Colon (tissue), 2 donors: Measurements from ENCODE around the gene ZFAND3.

Experiments used
- FAIRE-seq: peaks from 2 replicates; lab custom pipeline; 2012; peaks lifted over from hg19 to GRCh38; lab: Jason Lieb, UNC
- donor health status: control.
- donor health status: control.

Gene ZFAND3

DNA sequence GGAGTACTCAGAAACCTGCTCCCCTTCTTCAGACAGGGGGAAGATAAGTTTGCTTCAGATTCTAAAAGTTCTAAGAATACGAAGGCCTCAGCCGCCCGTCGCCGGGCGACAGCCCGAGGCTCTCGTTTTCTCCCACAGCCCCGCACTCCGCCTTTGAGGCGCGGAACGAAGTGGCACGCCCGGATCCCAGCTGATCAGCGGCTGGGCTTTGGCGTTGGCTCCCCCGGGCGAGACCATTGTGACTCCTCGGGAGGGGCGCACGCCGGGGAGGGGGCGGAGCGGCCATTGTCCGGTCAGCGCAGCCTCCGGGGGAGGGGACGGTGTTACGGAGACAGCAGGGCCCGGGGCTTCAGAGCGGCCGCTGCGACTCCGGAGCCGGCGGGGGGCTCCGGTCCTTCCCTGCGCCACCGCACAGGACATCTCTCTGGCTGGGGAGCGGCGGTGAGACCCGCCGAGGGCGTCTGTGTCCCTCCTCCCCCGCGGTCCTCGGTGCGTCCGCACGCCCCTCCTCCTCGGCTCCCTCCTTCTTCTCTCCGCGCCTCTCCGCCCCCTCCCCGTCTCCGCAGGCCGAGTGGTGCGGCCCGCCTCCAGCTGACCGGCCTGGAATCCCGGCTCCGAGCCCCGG lies at the start of gene ZFAND3:
Gene ZFAND3 (plus strand): TSS at position 551 of the 625 bp plus-strand sequence. CDS start 219 bp downstream, outside the sequence.
- no peak for FAIRE-seq

- no peak for FAIRE-seq
These were observed 45.4 kb upstream of the ZFAND3 start for GRCh38 chr6:37774028-37774680.

DNA sequence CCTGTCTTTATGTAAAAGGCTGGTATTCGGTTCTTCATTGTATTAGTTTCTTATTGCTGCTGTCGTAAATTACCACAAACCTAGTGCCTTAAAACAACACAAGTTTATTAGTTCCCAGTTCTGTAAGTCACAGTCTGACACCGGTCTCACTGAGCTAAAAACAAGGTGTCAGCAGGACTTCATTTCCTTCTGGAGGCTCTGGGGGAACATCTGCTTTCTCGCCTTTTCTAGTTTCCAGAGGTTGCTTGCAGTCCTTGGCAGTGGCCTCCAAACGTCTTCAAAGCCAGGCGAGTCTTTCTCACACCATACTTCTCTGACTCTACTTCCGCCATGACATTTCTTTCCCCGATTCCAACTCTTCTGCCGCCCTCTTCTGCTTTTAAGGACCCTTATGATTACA lies 43.0 kb upstream of the ZFAND3 start:
- FAIRE-seq = no peak

DNA sequence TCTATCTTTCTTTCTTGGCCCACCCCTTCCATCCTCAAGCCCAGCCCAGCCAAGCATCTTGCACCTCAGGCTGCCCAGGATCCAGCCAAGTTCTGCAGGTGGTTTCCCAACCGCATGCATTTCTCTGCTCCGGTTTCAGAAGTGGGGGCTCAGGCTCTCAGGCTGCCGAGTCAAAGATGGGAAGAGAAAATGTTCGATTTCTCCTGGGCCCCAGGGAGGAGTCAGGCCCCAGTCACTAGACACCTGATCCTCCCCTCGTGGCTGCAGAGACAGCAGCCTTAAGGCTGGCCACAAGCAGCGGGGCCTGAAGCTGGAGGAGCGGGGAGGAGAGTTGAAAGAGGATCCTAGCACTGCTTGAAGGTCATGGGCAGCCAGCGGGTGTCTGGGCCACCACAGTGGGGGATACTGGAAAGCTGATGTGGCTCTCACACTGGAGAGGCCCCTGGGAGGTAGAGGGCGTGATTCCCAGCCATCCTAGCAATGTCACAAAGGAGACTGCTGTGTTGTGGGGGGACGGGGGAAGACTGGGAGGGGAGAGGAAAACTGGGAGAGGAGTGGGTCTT lies 42.2 kb upstream of the ZFAND3 start:
- no peak for FAIRE-seq

GRCh38 chr6:37779111-37779800 lies 40.3 kb upstream of the ZFAND3 start:
- FAIRE-seq = no peak

- FAIRE-seq = no peak
These were observed 39.5 kb upstream of the ZFAND3 start for GRCh38 chr6:37779902-37780628.

DNA sequence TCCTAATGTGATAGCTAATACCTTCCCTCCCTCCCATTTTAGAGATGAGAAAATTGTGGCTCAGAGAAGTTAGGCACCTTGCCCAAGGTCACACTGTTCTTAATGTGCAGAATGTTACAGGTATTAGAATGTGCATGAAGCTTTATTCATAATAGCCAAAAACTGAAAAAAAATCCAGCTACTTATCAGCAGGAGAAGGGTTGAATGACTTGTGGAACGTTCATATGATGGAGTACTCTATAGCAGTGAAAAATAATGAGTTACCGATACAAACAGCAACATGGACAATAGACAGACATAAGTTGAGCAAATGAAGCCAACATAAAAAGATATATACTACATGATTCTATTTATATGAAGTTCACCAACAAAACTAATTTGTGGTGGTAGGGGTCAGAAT lies 37.7 kb upstream of the ZFAND3 start:
- FAIRE-seq = no peak

- FAIRE-seq = no peak
These were observed 36.3 kb upstream of the ZFAND3 start for GRCh38 chr6:37783025-37783855.

GRCh38 chr6:37783856-37784584 lies 35.5 kb upstream of the ZFAND3 start:
- FAIRE-seq = no peak

GRCh38 chr6:37784585-37784967 lies 35.0 kb upstream of the ZFAND3 start:
- no peak for FAIRE-seq

DNA sequence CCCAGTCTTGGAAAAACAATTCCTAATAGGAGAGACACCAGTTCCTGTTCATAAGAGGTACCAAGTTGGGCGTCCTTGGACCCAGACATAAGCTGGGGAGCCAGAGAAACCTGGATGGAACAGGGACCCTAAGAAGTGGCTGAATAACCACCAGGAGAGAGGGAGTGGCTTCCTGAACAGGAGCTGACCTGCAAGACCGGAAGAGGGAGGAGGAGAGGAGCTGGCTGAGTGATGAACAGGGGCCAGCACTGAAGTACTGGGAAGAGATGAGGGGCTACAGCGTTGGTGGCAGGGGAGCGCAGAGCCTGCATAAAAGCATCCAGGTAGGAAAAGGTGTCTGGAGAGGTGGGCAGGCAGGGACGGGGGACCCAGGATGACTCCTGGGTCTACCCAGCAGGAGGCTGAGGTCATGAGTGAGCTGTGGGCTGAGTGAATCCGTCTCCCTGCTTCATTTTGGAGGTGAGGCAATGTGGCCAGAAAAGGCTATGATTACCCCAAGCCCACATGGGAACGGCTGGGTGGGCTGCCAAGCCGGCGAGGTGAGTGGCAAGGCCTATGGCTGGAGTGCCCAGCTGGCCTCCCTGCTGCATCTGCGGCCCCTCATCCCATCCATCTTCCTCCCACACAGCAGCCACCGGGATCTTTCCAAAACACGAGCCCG lies 34.4 kb upstream of the ZFAND3 start:
- FAIRE-seq = no peak

DNA sequence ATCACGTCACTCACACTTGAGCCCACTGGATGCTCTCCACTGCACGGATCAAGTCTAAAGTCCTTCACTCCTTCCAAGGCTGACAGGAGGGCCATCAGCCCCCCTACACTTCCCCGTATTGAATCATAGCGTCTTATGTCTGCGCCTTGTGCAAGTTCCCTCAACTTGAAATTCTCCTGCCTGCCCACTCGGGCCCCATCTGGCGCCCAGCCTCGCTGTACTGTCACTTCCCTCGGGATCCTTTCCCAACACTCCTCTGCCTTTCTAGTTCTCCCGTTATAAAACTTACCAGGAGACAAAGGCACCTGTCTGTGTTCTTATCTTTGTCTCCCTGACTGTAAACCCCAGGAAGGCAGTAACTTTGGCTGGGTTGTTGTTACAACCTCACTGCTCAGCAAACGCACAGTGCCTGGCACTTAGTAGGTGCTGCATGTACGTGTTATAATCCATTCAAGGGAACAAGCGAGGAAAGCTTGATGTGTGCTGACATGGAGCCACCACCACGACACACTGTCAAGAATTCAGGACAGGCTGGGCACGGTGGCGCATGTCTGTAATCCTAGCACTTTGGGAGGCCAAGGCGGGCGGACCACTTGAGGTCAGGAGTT lies 33.8 kb upstream of the ZFAND3 start:
- no peak for FAIRE-seq

- FAIRE-seq = no peak
These were observed 32.3 kb upstream of the ZFAND3 start for GRCh38 chr6:37787216-37787615.

DNA sequence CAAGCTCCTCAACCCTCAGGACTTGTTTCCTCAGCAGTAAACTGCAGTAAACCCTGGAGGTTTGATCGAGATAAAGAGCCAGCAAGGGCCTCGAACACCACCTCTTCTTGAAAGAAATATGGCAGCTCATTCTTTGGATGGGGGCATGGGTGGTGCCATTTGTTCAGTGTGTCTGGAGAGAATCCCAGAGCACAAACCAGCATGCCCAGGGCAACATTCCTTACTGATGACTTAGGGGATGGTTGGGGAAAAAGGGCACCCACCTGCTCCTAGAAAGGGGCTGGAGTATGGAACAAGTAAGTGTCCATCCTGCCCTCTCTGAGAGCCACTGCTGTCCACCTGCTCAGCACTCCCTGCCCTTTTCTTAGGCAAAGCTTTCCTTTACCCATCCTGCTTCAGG lies 31.3 kb upstream of the ZFAND3 start:
- FAIRE-seq = no peak

DNA sequence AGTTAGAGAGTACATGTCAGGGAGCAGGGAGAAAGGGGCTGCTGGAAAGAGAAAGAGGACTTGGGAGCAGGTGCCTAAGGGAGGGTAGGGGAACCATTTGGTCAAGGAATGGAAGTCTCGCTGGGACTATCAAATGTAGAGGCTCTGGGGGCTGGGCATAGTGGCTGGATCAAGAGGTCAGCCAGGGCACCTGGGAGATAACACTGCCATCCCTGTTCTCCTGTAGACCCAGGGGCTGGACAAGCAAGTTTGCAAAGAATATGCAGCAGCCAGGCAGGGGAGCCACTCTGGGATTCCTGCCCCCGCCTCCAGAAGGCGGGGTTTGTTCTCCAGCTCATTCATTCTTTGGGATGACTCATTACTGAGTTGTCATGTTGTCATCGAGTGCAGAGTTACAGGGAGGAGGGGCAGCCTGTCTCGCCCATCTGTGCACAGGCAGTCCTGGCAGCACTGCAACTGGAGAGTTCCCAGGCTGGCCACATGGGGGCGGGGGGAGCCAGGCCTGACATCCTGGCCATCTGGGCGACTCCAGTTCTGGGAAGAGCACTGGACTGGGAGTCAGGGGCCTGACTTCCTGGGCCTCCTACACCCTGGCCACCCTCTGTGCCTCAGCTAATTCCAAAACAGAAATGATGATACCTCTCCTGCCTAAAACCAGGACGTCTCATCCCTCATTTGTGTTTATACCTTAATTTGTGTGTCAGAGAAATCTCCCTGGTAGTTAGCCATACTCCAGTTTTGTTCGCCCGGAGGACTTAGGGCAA lies 28.2 kb upstream of the ZFAND3 start:
- FAIRE-seq = no peak

DNA sequence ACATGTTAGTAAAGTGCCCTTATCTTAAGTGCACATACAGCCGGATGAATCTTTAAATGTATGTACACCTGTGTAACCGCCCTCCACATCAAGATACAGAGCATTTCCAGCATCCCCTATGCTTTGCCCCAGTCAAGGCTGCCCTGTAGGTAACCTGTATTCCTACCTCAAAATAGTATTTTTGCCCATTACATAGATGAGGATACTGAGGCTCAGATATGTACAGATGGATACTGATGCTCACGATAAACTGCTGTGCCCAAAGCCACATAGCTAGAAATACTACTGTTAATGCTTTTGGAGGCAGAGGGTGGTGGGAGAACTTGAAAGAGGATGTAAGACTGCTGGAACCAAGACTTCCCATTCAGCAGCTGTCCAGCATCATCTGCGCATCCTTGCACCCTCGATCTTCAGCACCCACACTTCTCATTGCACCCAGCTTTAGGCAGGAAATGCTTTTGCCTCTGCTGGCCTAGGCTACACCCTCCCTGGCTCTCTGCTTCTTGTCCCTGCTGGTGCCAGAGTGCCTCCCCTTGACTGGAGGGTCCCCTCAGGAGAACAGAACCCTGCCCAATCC lies 27.0 kb upstream of the ZFAND3 start:
- FAIRE-seq = no peak

GRCh38 chr6:37793067-37793466 lies 26.5 kb upstream of the ZFAND3 start:
- no peak for FAIRE-seq

DNA sequence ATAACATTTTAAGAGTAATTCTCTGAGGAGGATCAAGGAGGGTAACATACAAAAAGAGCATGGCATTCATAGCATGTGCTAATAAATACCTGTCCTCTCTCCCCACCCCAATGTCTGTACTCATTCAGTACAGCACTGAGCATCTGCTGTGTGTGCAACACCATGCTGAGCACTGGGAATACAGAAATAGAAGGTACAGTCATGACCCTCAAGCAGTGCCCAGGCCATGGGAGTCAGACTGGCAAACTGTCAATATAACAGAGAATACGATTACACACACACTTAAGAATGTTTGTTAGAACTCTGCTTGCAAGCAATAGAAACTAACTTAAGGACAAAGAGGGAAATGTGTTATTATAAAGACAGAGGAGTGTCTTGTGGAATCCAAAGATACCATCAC lies 24.7 kb upstream of the ZFAND3 start:
- no peak for FAIRE-seq
